SU-DHL-6 (cell line): Measurements from ENCODE around the gene SNX13.

Experiments
- H2AFZ ChIP-seq: fragments of 200-600 bp; sonication (generic); 2 replicates; pipeline ENCODE4 v1.6.1; 2014; ENCODE audit warnings: low read depth, mild to moderate bottlenecking, moderate library complexity, mixed read lengths, antibody characterized with exemption, low read length; ENCODE audit not compliant: severe bottlenecking
- H3F3A ChIP-seq: fragments of 200-600 bp; shearing (Covaris generic); 2 replicates; pipeline ENCODE4 v1.6.0; 2016; ENCODE audit warnings: antibody characterized with exemption, mild to moderate bottlenecking; ENCODE audit not compliant: insufficient read depth
- H3K27ac ChIP-seq: fragments of 200-600 bp; sonication (generic); 2 replicates; pipeline ENCODE4 v1.5.1; 2016; ENCODE audit warnings: low read depth, mild to moderate bottlenecking, low read length, moderate library complexity, mixed read lengths
- H3K27me3 ChIP-seq: fragments of 200-600 bp; sonication (generic), shearing (Covaris generic); 2 replicates; pipeline ENCODE4 v1.6.0; 2014; ENCODE audit warnings: mild to moderate bottlenecking, low read length
- H3K36me3 ChIP-seq: fragments of 200-600 bp; sonication (generic); 2 replicates; pipeline ENCODE4 v1.6.1; 2014; ENCODE audit warnings: mild to moderate bottlenecking, low read length, mixed read lengths
- H3K4me2 ChIP-seq: fragments of 300-600, 200-600 bp; shearing (Covaris generic), sonication (generic); 2 replicates; pipeline ENCODE4 v1.6.0; 2014; ENCODE audit warnings: low read length, low read depth, mild to moderate bottlenecking; ENCODE audit not compliant: poor library complexity, severe bottlenecking
- H3K4me3 ChIP-seq: fragments of 200-600 bp; sonication (generic); 2 replicates; pipeline ENCODE4 v1.5.1; 2014; ENCODE audit warnings: antibody characterized with exemption, low read length, mild to moderate bottlenecking, mixed read lengths; ENCODE audit not compliant: insufficient read depth, poor library complexity, severe bottlenecking
- H3K79me2 ChIP-seq: fragments of 200-600 bp; sonication (generic); 2 replicates; pipeline ENCODE4 v1.6.1; 2014; ENCODE audit warnings: mild to moderate bottlenecking, low read length, moderate library complexity; ENCODE audit not compliant: insufficient read depth
- H3K9ac ChIP-seq: fragments of 200-600 bp; sonication (generic); 2 replicates; pipeline ENCODE4 v1.7.0; 2014; ENCODE audit warnings: mild to moderate bottlenecking, low read length
- H3K9me2 ChIP-seq: fragments of 200-600 bp; sonication (generic); replicated peaks from 2 replicates; pipeline ENCODE4 v1.6.1; 2014; ENCODE audit warnings: low read length; ENCODE audit not compliant: insufficient read depth
- H3K9me3 ChIP-seq: fragments of 200-600 bp; sonication (generic); 2 replicates; pipeline ENCODE4 v1.6.1; 2014; ENCODE audit warnings: low read length, mixed read lengths; ENCODE audit not compliant: insufficient read depth
- H4K20me1 ChIP-seq: fragments of 200-600 bp; sonication (generic); 2 replicates; pipeline ENCODE4 v1.6.1; 2014; ENCODE audit warnings: low read depth, mild to moderate bottlenecking, antibody characterized with exemption, low read length, moderate library complexity, mixed read lengths
- CTCF ChIP-seq: fragments of 200-600 bp; sonication (generic); IDR thresholded peaks from one replicate; pipeline ENCODE4 v1.5.1; 2017; ENCODE audit warnings: antibody characterized with exemption, mild to moderate bottlenecking, low read length, moderate library complexity; ENCODE audit not compliant: insufficient read depth, poor library complexity, severe bottlenecking
- EZH2phosphoT487 ChIP-seq: fragments of 200-600 bp; sonication (generic), shearing (Covaris generic); conservative IDR thresholded peaks from 2 replicates; pipeline ENCODE4 v1.6.1; 2018; ENCODE audit warnings: mild to moderate bottlenecking, antibody characterized with exemption, low read length, moderate library complexity, mixed read lengths

The SNX13 gene

GRCh38 chr7:17984288-17984687, 44.0 kb upstream of the SNX13 start:
- Histone ChIP-seq H3K4me2 (no peak overlapping the region), H3K9ac (no peak overlapping the region), H3K9me2 (no peaks in the 10 kb centered on the region), H3K27ac (no peak overlapping the region), H4K20me1 (no peaks in the 10 kb centered on the region), H2AFZ (peak overlapping the region; percentile 75), H3F3A (0 out of 2 replicates have a peak, but pooled peaks cover 10% of the 10 kb centered on the region), H3K9me3 (peaks cover 10% of the 10 kb centered on the region; the same call in 1 of the 2 replicates), H3K36me3 (peaks cover 9% of the 10 kb centered on the region; the same call in 1 of the 2 replicates), H3K4me3 (no peak overlapping the region), H3K79me2 (no peaks in the 10 kb centered on the region), H3K27me3 (no peaks in the 10 kb centered on the region)
- TF ChIP-seq CTCF (no peak), EZH2phosphoT487 (no peak)

DNA sequence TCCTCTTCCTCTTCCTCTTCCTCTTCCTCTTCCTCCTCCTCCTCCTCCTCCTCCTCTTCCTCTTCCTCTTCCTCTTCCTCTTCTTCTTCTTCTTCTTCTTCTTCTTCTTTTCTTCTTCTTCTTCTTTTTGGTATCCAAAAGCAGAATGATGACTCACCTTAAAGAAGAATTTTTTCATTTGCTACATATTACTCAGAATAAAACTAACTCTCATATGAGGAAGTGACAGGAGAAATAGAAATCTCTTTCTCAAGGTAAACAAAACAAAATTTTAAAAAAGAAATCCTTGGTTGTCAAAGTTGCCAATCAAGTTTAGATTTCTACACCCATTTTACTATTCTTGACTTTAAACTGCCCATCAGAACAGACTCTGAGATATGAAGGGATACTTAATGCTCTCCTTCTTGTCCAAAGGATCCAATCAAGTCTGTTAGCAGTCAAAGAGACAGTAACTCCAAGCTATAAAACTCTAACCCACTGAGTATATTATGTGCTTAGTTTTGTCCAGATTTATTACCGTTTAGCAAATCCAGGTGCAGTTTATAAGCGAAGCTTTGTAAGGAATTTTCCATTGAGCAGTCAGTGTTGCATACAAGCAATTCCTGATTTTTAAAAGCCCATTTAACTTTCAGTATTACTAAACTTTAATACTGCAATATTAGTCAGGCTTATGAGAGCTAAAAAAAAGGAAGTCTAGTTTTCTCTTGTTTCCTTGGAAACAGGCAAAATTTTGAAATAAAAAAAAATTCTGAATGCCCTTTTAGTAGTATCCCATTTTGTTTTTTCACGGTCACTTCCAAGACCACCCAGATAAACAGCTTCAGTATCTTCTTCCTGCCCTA, 43.1 kb upstream of the SNX13 start:
- Histone ChIP-seq H2AFZ (peak overlapping the region; percentile 75), H3F3A (0 out of 2 replicates have a peak, but pooled peaks cover 10% of the 10 kb centered on the region)

GRCh38 chr7:17976952-17977351, 36.7 kb upstream of the SNX13 start:
- H3K27ac ChIP-seq: no peak overlapping the region
- H3F3A ChIP-seq: no peaks in the 10 kb centered on the region
- H3K27me3 ChIP-seq: no peaks in the 10 kb centered on the region
- no peak overlapping the region for H2AFZ ChIP-seq
- H3K9ac ChIP-seq: no peak overlapping the region
- no peaks in the 10 kb centered on the region for H4K20me1 ChIP-seq
- peaks cover under 1% of the 10 kb centered on the region; the same call in 1 of the 2 replicates for H3K36me3 ChIP-seq
- no peaks in the 10 kb centered on the region for H3K9me2 ChIP-seq
- H3K79me2 ChIP-seq: no peaks in the 10 kb centered on the region
- peaks cover under 1% of the 10 kb centered on the region; the same call in 1 of the 2 replicates for H3K9me3 ChIP-seq
- no peak for TF ChIP-seq EZH2phosphoT487
- no peak overlapping the region for H3K4me3 ChIP-seq
- no peak overlapping the region for H3K4me2 ChIP-seq

More for the DNA sequence above, 43.1 kb upstream of the SNX13 start:
- TF ChIP-seq CTCF (no peak), EZH2phosphoT487 (no peak)
- Histone ChIP-seq H3K9me3 (peaks cover 10% of the 10 kb centered on the region; the same call in 1 of the 2 replicates), H3K9ac (no peak overlapping the region), H3K36me3 (peaks cover 9% of the 10 kb centered on the region; the same call in 1 of the 2 replicates), H3K4me3 (peak overlapping the region; percentile 25), H3K27me3 (no peaks in the 10 kb centered on the region), H3K4me2 (peak overlapping the region; percentile 49), H4K20me1 (no peaks in the 10 kb centered on the region), H3K27ac (peak overlapping the region; percentile 22; the same call in 1 of the 2 replicates), H3K9me2 (no peaks in the 10 kb centered on the region), H3K79me2 (no peaks in the 10 kb centered on the region)

DNA sequence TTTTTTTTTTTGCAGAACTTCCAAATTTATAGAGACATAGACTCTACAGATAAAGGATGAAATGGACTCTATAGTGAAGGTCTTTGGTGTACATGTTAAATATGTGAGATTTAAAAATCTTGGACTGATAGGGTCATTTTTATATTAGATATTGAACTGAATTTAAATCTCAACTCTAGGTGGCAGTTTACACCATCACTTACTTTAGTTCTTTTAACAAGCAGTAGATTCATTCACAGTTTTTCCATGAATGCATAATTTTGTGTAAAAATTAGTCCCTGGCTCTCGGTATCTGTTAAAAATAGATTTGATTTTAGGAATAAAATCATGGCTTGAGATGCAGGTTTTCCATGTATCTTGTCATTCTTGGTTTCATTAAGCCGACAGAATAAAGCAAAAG, 31.1 kb upstream of the SNX13 start:
- Histone ChIP-seq H3K9me3 (no peaks in the 10 kb centered on the region), H3K4me2 (no peak overlapping the region), H3K9me2 (no peaks in the 10 kb centered on the region), H3K9ac (no peak overlapping the region), H3K36me3 (no peaks in the 10 kb centered on the region), H3F3A (no peaks in the 10 kb centered on the region; the same call in 1 of the 2 replicates), H3K79me2 (no peaks in the 10 kb centered on the region), H4K20me1 (no peaks in the 10 kb centered on the region), H3K27ac (no peak overlapping the region), H3K4me3 (no peak overlapping the region), H2AFZ (no peak overlapping the region), H3K27me3 (no peaks in the 10 kb centered on the region)
- TF ChIP-seq EZH2phosphoT487: no peak
- no peak for TF ChIP-seq CTCF
